ENCODE results near the gene ABCG1.

The ABCG1 gene

DNA sequence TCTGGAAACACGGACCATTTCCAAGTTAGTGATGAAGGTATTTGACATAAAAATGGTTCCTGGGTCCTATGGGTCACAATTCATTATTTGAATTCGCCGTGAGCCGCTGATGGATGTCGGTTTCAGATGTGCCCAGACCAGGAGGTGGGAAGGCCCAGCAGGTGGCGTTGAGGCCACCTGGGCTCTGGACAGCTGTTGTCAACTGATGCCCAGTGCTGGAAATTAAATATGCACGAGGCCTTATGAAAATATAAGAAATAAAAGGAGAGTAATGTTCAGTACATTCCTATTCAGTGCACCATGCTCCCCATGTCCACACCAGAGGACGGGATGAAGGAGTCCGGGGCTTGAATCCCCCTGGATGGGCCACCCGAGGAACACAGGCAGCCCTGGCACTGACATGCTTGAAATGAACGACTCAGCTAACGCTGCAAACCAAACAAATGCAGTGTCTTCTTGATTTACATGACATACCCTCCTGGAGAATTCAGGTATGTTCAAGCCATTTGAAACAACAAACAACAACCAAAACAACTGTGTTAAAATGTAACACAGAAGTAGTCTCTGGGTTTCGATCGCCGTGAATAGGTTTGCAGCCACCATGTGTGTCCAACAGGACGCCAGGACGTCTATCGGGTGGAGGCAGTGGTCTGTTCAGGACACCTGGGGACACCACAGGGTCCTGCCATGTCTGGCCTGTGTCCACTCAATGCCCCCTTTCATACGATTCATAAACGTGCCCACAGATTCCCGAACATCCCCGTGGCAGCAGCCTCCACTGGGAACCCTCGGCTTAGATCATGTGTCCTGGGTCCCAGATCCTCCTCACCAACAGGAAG lies 90.2 kb downstream of the ABCG1 start:
- in situ Hi-C loops (cut with MboI; ENCODE audit: low sequenced_read_pairs, unreplicated experiment) = no loop called here
- TF ChIP-seq, protein P1, sequence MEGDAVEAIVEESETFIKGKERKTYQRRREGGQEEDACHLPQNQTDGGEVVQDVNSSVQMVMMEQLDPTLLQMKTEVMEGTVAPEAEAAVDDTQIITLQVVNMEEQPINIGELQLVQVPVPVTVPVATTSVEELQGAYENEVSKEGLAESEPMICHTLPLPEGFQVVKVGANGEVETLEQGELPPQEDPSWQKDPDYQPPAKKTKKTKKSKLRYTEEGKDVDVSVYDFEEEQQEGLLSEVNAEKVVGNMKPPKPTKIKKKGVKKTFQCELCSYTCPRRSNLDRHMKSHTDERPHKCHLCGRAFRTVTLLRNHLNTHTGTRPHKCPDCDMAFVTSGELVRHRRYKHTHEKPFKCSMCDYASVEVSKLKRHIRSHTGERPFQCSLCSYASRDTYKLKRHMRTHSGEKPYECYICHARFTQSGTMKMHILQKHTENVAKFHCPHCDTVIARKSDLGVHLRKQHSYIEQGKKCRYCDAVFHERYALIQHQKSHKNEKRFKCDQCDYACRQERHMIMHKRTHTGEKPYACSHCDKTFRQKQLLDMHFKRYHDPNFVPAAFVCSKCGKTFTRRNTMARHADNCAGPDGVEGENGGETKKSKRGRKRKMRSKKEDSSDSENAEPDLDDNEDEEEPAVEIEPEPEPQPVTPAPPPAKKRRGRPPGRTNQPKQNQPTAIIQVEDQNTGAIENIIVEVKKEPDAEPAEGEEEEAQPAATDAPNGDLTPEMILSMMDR (IDR thresholded peaks at IDR 0.05; ENCODE audit: borderline replicate concordance, control extremely low read depth, extremely low read depth, insufficient read depth, missing control alignments) = no peak
- no peak for DNase-seq (ENCODE audit: low spot score)

DNA sequence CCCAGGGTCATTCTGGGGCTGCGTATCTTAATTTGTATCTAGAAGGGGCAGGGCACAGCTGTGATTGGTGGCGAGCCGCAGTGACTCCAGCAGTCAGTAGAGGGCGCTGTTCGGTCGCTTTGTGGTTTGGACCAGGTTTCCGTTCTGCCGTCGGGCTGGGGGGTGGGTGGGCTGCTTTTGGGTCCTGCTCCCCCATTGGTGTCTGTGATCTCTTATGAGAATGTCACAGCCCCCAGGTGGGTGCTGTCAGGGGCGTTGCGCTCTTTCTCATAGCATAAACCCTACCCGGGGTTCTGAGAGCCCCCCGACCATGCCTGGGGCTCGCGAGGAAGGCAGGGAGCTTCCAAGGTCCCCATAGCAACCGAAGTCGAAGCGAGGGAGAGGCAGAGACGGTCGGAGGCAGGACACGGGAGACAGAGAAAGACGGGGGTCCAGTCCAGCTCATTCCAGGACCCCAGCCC lies 90.8 kb downstream of the ABCG1 start:
- in situ Hi-C loops (cut with MboI; ENCODE audit: low sequenced_read_pairs, unreplicated experiment) = no loop called here
- peak; percentile 89 for DNase-seq (ENCODE audit: low spot score)
- TF ChIP-seq, protein P1 (IDR thresholded peaks at IDR 0.05; ENCODE audit: borderline replicate concordance, control extremely low read depth, extremely low read depth, insufficient read depth, missing control alignments) = peak; percentile 94

DNA sequence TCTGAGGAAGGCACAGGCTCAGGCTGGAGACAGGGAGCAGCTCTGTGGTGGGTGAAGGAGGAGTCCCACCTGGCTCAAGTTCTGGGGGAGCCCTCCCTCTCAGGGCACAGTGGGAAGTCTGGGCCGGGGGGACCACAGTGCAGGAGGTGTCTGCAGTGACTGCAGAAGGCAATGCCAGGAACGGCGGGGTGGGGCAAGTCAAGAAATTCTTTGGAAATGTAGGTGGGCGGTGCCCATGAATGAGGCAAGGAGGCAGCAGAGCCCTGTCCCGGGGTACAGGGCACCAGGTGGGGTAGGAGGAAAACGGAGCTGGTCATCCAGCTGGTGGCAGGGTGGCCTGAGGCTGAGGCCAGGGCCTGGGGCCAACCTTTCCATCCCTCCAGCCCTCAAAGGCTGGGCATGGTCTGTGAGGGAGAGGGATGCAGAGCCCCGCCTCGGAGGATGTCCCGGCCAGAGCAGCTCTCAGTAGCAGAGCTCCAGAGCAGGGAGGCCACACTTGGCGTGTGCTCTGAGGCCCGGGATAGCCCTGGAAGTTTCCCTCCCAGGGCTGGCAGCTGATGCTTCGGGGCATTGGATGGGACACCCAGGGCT lies 91.6 kb downstream of the ABCG1 start:
- in situ Hi-C loops (cut with MboI; ENCODE audit: low sequenced_read_pairs, unreplicated experiment) = no loop called here

DNA sequence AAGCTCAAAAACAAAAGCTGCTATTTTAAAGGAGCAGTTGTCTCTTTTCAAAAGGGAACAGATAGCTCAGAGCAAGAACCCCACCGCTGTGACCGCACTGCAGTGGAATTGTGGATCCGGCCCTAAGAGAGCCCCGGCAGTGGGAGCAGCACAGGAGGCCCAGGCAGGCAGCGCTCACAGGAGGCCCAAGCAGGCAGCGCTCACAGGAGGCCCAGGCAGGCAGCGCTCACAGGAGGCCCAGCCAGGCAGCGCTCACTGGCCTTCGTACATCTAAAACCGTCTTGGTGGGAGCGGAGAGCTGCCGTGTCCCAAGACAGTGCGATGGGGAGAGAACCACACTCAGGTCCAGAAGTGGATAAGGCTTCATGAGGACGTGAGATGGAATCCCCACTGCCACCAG lies 92.2 kb downstream of the ABCG1 start:
- TF ChIP-seq, protein P1 (IDR thresholded peaks at IDR 0.05; ENCODE audit: borderline replicate concordance, control extremely low read depth, extremely low read depth, insufficient read depth, missing control alignments) = no peak
- in situ Hi-C loops (cut with MboI; ENCODE audit: low sequenced_read_pairs, unreplicated experiment) = no loop called here
- DNase-seq (ENCODE audit: low spot score) = no peak

More for the DNA sequence above, 91.6 kb downstream of the ABCG1 start:
- DNase-seq (ENCODE audit: low spot score) = no peak
- TF ChIP-seq, protein P1 (IDR thresholded peaks at IDR 0.05; ENCODE audit: borderline replicate concordance, control extremely low read depth, extremely low read depth, insufficient read depth, missing control alignments) = no peak

DNA sequence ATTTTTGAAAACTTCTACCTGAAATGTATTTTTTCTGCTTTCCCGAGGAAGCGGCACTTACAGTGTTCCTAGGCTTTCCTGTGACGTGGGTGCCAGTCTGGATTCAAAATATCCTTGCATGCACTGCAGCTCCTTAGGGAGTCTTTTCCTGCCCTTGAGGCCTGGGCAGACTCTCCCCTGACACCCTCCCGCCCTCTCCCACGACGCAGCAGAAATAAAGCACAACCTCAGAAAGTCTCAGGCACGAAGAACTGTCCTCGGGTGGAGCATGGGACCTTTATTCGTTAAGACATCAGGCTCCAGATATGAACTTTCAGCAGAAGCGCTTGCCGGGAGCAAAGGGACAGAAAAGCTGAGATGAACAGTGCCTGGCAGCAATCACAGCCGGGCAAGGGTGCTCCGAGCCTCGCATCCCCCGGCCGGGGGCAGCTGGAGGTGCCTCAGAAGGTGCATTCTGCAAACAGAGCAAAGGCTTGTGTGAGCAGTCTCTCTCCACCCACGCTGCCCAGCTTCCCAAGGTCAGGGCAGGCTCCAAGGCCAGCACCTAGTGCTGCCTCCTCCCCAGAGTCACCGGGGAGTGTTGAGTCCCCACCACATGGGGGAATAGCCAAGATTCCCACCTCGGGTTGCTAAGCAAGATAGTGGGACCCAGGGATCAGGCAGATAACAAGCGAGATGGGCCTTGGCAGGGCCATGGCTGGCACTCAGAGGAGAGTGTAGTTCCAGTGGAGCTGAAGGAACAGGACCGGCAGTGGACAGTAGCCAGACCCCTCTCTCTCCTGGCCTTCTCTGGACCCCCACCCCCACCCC lies 93.1 kb downstream of the ABCG1 start:
- TF ChIP-seq, protein P1 (IDR thresholded peaks at IDR 0.05; ENCODE audit: borderline replicate concordance, control extremely low read depth, extremely low read depth, insufficient read depth, missing control alignments) = no peak

DNA sequence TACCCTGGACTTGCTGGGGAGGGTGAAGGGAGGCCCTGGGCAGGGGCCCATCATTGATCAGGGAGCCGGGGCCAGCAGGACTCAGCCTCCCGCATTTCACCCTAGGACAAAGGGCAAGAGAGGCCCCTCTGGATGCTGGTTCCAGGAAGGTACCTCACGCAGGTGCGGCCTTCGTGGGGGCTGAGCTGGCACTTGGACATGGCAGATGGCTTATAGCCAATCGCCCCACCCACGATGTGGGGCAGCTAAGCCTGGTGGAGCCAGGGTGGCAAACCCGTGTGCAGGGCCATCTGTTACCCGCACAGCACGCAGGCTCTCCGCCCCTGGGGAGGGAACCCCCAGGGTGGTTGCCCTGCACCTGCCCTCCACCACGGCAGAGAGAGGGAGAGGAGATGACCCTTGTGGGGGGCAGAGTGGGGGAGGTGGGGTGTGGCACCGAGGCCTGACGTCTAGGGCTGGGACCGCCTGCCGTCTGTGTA lies 93.7 kb downstream of the ABCG1 start:
- in situ Hi-C loops (cut with MboI; ENCODE audit: low sequenced_read_pairs, unreplicated experiment) = no loop called here
- DNase-seq (ENCODE audit: low spot score) = no peak
- TF ChIP-seq, protein P1 (IDR thresholded peaks at IDR 0.05; ENCODE audit: borderline replicate concordance, control extremely low read depth, extremely low read depth, insufficient read depth, missing control alignments) = no peak

More for the DNA sequence above, 93.1 kb downstream of the ABCG1 start:
- in situ Hi-C loops (cut with MboI; ENCODE audit: low sequenced_read_pairs, unreplicated experiment) = no loop called here
- no peak for DNase-seq (ENCODE audit: low spot score)

Measured in GM13976 (cell line).